Measurements from ENCODE around the gene GLIS2. TPM values are rescaled to one million over a fixed set of nuclear protein-coding genes. Genes with fewer than 3 reads are reported as not detected.

GLIS2 gene
- total RNA-seq, 1 experiment from 2014 or later, result 23.0 TPM

GRCh38 chr16:4318451-4318910 is 2.6 kb downstream of the GLIS2 start (continued):
- TF ChIP-seq ZNF281 (CRISPR knock-in tag; IDR thresholded peaks at IDR 0.05) (no peak), ZNF232 (CRISPR knock-in tag; IDR thresholded peaks at IDR 0.05) (no peak), SP1 (CRISPR knock-in tag; conservative IDR thresholded peaks at IDR 0.05) (no peak), ZNF317 (CRISPR knock-in tag; IDR thresholded peaks at IDR 0.05; ENCODE audit: borderline replicate concordance, low read depth) (no peak), CREB1 (CRISPR knock-in tag; IDR thresholded peaks at IDR 0.05) (no peak), ATF6 (CRISPR knock-in tag; IDR thresholded peaks at IDR 0.05) (no peak)
- TF ChIP-seq, protein P1, sequence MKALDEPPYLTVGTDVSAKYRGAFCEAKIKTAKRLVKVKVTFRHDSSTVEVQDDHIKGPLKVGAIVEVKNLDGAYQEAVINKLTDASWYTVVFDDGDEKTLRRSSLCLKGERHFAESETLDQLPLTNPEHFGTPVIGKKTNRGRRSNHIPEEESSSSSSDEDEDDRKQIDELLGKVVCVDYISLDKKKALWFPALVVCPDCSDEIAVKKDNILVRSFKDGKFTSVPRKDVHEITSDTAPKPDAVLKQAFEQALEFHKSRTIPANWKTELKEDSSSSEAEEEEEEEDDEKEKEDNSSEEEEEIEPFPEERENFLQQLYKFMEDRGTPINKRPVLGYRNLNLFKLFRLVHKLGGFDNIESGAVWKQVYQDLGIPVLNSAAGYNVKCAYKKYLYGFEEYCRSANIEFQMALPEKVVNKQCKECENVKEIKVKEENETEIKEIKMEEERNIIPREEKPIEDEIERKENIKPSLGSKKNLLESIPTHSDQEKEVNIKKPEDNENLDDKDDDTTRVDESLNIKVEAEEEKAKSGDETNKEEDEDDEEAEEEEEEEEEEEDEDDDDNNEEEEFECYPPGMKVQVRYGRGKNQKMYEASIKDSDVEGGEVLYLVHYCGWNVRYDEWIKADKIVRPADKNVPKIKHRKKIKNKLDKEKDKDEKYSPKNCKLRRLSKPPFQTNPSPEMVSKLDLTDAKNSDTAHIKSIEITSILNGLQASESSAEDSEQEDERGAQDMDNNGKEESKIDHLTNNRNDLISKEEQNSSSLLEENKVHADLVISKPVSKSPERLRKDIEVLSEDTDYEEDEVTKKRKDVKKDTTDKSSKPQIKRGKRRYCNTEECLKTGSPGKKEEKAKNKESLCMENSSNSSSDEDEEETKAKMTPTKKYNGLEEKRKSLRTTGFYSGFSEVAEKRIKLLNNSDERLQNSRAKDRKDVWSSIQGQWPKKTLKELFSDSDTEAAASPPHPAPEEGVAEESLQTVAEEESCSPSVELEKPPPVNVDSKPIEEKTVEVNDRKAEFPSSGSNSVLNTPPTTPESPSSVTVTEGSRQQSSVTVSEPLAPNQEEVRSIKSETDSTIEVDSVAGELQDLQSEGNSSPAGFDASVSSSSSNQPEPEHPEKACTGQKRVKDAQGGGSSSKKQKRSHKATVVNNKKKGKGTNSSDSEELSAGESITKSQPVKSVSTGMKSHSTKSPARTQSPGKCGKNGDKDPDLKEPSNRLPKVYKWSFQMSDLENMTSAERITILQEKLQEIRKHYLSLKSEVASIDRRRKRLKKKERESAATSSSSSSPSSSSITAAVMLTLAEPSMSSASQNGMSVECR (CRISPR knock-in tag; IDR thresholded peaks at IDR 0.05; ENCODE audit: borderline replicate concordance), result no peak

DNA sequence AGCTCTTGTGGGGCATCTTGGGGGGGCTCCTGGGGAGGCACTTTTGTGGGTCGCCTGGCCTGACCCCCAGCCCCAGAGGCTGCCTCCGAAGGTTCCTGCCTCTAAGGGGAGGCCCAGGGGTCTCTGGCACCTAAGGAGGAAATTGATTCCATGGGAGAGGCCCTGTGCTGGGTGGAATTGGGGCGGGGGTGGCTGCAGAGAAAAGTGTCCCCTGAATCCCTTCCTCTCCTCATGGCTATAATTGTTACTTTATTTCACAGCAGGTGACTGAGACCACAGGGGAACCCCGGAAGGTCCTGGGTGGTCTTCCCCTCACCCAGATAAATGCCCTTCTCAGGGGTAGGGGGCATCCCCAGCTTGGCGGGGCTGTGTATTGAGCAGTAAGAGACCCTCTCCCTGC is 3.1 kb downstream of the GLIS2 start:
- no peak overlapping the region for H3K4me3 Mint-ChIP-seq
- ChIA-PET CTCF (interaction anchor here (1.2 to 6.1 kb wide), 6 partner anchors 8 to 71 kb away, joined by 3 to 56 read pairs (median 8); no protein-coding TSS in a partner anchor), POLR2A (no interaction called here)
- no peaks in the 10 kb centered on the region for H3K9me3 Mint-ChIP-seq
- H3K27me3 Mint-ChIP-seq (ENCODE audit: low read depth), result peaks cover 12% of the 10 kb centered on the region
- no peak for ATAC-seq
- no peak for DNase-seq (ENCODE audit: low spot score)
- H3K4me1 Mint-ChIP-seq, result peaks cover 34% of the 10 kb centered on the region
- TF ChIP-seq, protein P2, sequence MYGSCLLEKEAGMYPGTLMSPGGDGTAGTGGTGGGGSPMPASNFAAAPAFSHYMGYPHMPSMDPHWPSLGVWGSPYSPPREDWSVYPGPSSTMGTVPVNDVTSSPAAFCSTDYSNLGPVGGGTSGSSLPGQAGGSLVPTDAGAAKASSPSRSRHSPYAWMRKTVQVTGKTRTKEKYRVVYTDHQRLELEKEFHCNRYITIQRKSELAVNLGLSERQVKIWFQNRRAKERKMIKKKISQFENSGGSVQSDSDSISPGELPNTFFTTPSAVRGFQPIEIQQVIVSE (CRISPR knock-in tag; IDR thresholded peaks at IDR 0.05; ENCODE audit: borderline replicate concordance), result no peak
- TF ChIP-seq FOXP1 (CRISPR knock-in tag; IDR thresholded peaks at IDR 0.05; ENCODE audit: borderline replicate concordance) (no peak), SMAD3 (CRISPR knock-in tag; IDR thresholded peaks at IDR 0.05; ENCODE audit: borderline replicate concordance) (no peak), NFATC4 (CRISPR knock-in tag; IDR thresholded peaks at IDR 0.05) (no peak), ZNF138 (CRISPR knock-in tag; conservative IDR thresholded peaks at IDR 0.05) (no peak), ETV6 (CRISPR knock-in tag; IDR thresholded peaks at IDR 0.05) (no peak)
- TF ChIP-seq, protein P3, sequence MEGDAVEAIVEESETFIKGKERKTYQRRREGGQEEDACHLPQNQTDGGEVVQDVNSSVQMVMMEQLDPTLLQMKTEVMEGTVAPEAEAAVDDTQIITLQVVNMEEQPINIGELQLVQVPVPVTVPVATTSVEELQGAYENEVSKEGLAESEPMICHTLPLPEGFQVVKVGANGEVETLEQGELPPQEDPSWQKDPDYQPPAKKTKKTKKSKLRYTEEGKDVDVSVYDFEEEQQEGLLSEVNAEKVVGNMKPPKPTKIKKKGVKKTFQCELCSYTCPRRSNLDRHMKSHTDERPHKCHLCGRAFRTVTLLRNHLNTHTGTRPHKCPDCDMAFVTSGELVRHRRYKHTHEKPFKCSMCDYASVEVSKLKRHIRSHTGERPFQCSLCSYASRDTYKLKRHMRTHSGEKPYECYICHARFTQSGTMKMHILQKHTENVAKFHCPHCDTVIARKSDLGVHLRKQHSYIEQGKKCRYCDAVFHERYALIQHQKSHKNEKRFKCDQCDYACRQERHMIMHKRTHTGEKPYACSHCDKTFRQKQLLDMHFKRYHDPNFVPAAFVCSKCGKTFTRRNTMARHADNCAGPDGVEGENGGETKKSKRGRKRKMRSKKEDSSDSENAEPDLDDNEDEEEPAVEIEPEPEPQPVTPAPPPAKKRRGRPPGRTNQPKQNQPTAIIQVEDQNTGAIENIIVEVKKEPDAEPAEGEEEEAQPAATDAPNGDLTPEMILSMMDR (IDR thresholded peaks at IDR 0.05), result no peak
- no peak overlapping the region for H3K27ac Mint-ChIP-seq
- H3K36me3 Mint-ChIP-seq, result no peaks in the 10 kb centered on the region
